ENCODE results near the gene TENM3.

- no peak for TF ChIP-seq CTCF (IDR thresholded peaks at IDR 0.05; ENCODE audit: low read depth, low read length, poor library complexity, severe bottlenecking)
- TF ChIP-seq EZH2phosphoT487 (IDR thresholded peaks at IDR 0.05; ENCODE audit: borderline replicate concordance, low read length): no peak
Observed at GRCh38 chr4:182265881-182266280, 22.7 kb downstream of the TENM3 start.
